ELF-1 (cell line): ENCODE measurements around the gene GMDS.
A peak's percentile ranks its signal among the peaks of the same experiment; 100 is the strongest.

Source experiments
- DNase-seq: peaks from one replicate; pipeline ENCODE4 v3.0.0-alpha.2; 2016; ENCODE audit warnings: low read depth, low spot score

Gene GMDS

GRCh38 chr6:2178125-2178524, 67.3 kb downstream of the GMDS start:
- no peak for DNase-seq

GRCh38 chr6:2175825-2176224, 69.6 kb downstream of the GMDS start:
- no peak for DNase-seq

- no peak for DNase-seq
Observed at GRCh38 chr6:2173203-2173961, 72.0 kb downstream of the GMDS start.

GRCh38 chr6:2171728-2172127, 73.7 kb downstream of the GMDS start:
- DNase-seq = no peak

- DNase-seq = no peak
Observed at GRCh38 chr6:2168480-2168879, 76.9 kb downstream of the GMDS start.

GRCh38 chr6:2166717-2167116, 78.7 kb downstream of the GMDS start:
- no peak for DNase-seq

GRCh38 chr6:2165286-2165685, 80.1 kb downstream of the GMDS start:
- DNase-seq = no peak

- no peak for DNase-seq
Observed at GRCh38 chr6:2164481-2164880, 80.9 kb downstream of the GMDS start.

- DNase-seq = no peak
Observed at GRCh38 chr6:2162079-2162445, 83.3 kb downstream of the GMDS start.

GRCh38 chr6:2158596-2159271, 86.7 kb downstream of the GMDS start:
- peak; percentile 87 for DNase-seq

- no peak for DNase-seq
Observed at GRCh38 chr6:2157441-2158127, 87.8 kb downstream of the GMDS start.

GRCh38 chr6:2155206-2155605, 90.2 kb downstream of the GMDS start:
- no peak for DNase-seq

GRCh38 chr6:2149361-2150006, 95.9 kb downstream of the GMDS start:
- DNase-seq = no peak

- DNase-seq = no peak
Observed at GRCh38 chr6:2148748-2149147, 96.7 kb downstream of the GMDS start.

GRCh38 chr6:2147766-2148448, 97.5 kb downstream of the GMDS start:
- DNase-seq = no peak

GRCh38 chr6:2147261-2147660, 98.1 kb downstream of the GMDS start:
- DNase-seq = no peak

- DNase-seq = no peak
Observed at GRCh38 chr6:2144210-2144609, 101.2 kb downstream of the GMDS start.

GRCh38 chr6:2141644-2142290, 103.6 kb downstream of the GMDS start:
- DNase-seq = no peak

- DNase-seq = peak; percentile 31
Observed at GRCh38 chr6:2140438-2141128, 104.8 kb downstream of the GMDS start.

GRCh38 chr6:2135401-2135800, 110.0 kb downstream of the GMDS start:
- DNase-seq = no peak

- DNase-seq = no peak
Observed at GRCh38 chr6:2134554-2134953, 110.9 kb downstream of the GMDS start.
